Measurements from ENCODE around the gene REPS2.
"Not testable (repeated sequence)": the region's sequence is repeated elsewhere in the genome, so short reads cannot be mapped to it uniquely, and the experiment has no call there.

The REPS2 gene

DNA sequence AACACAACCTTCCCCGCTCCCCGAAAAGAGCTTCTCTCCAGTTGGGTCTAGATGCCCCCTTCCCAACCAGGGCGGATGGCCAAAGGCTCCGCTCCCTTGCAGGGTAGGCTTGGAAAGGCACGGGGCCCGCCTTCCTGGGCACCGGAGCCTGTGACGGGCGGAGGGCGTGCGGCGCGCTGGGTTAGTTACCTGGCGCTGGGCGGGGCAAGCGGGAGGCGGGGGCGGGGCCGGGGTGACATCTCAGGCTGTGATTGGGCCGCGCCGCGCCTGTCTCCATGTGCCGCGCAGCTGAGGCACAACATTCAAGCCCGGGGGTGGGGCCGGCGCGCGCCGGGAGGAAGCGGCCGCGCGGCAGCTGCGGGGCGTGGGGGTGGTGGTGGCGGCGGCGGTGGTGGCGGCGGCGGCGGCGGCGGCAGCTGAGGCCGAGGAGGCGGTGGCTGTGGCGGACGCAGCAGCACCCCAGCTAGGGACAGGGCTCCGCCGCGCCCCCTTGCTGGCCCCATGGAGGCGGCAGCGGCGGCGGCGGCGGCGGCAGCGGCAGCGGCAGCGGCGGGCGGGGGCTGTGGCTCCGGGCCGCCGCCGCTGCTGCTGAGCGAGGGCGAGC is at the start of gene REPS2:
Gene REPS2, plus strand, starts transcription at position 298 of the 604 bp plus-strand sequence. Its CDS starts 204 bp downstream, at position 502.
- peak; percentile 72 for DNase-seq

DNA sequence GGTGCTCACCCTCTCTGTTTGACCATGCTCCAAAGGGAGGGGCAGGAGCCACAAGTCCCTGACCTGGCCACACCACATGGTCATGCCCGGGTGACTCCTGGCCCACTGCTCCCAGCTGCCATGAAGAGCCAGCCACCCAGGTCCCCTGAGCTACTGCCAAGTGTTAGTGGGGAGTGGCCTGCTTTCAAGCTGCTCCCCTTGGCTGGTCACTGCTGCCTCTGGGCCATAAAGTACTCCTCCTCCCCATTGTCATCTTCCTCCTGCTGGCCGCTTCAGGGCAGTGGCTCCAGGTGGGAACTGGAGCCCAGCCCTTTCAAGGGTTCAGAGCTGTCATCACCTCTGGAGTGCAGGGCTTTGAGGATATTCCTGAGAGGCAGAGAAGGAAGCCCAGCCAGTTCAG is 49.0 kb upstream of the REPS2 start:
- DNase-seq = peak; percentile 11

DNA sequence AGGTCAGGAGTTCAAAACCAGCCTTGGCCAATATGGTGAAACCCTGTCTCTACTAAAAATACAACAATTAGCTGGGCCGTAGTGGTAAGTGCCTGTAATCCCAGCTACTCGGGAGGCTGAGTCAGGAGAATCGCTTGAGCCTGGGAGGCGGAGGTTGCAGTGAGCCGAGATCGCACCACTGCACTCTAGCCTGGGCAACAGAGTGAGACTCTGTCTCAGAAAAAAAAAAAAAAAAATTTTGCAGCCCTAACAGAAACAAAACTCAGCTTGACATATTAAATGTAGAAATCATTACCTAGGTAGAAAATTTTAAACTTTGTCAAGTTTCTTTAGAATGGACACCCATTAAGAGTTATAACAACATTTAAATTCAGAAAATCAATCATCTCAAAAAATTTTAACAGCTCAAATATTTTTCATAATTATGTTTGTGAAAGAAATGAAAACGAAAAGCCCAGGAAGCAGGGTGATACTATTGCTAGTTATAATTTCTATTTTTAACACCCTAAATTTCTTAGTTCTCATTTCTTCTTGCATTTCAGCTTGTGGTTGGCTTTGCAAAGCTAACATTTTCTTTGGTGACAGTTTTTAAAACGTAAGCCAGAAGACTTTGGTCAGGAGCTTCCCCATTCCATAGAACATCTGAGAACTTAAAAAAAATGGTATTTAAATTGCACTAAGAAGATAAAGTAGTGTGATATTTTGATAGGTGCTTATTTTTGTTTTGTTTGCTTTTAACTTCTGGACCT is 43.0 kb upstream of the REPS2 start:
- no peak for DNase-seq

DNA sequence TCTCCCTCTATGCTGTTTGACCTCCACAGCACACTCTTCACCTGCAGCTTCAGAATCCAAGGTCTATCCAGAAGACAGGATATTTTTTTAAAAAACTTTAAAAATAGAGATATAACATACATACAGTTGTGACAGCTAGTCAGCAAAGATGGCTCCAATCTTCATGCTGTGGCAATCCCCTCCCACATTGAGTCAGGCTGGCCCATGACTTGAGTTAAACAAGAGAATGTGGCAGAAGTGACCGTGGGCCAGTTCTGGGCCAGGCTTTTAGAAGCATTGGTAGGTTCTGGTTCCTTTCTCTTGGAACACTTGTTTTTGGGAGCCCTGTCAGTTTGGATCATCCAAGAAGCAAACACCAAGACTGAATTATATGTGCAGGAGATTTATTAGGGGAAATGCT is 36.1 kb upstream of the REPS2 start:
- no peak for DNase-seq

DNA sequence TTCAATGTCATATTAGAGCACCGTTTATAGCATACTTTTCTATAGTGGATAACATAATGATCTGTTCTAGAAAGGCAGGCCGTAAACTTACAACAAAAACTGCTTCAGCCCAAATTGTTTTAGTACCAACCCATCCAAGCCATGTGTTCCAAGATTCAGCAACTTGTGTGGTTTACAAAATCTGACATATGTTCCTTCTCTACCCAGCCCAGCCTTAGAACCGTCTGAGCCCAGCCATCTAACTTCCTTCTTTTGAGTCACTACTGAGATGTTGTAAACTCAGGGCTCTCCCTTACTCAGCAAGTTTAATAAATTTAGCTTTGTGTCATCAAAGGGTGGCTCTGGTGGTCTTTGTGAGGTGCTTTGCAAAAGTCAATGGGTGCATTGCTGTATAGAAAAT is 32.4 kb upstream of the REPS2 start:
- no peak for DNase-seq

DNA sequence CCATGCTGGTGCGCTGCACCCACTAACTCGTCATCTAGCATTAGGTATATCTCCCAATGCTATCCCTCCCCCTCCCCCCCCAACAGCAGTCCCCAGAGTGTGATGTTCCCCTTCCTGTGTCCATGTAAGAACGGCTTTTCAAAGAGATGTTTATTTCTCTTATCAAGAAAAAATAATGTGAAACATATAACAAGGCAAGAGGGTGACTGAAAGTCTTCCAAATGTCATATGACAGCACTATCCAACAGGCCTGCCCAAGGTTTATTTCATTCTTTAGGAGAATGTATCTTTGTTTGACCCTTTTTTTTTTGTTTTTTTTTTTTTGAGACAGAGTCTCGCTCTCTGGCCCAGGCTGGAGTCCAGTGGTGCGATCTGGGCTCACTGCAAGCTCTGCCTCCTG is 29.9 kb upstream of the REPS2 start:
- DNase-seq = no peak

DNA sequence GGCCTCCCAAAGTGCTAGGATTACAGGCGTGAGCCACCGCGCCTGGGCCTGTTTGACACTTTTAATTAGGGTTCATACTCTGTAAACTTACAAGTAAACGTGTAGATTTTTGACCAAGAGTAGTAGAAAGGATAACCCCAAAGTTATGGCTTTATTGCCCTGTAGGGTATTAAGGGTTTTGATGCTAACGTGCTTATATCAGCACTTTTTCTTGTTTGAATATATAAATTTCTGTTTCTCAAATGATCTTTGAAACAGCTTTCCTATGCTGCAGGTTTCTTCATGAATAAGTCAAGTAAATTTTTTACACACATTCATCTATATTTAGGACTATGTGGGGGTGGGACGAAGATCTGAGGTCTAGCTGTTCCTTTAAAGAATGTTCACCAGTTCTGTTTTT is 29.3 kb upstream of the REPS2 start:
- no peak for DNase-seq

DNA sequence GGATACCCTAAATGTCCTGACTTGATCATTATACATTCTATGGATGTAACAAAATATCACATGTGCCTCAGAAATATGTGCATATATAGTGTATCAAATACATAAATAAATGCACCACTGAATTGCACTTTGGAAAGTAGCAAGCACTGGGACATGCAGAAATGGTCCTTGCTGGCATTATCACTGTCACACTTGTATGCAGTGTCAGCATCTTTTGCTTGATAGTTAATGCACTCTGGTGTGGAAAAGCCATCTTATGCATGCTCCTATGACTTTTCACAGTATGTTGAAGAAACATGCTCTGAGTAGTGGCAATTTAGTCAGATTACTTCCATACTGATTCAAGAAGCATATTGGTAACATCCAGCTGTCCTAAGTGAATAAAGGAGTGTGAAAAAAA is 27.5 kb upstream of the REPS2 start:
- DNase-seq = no peak

DNA sequence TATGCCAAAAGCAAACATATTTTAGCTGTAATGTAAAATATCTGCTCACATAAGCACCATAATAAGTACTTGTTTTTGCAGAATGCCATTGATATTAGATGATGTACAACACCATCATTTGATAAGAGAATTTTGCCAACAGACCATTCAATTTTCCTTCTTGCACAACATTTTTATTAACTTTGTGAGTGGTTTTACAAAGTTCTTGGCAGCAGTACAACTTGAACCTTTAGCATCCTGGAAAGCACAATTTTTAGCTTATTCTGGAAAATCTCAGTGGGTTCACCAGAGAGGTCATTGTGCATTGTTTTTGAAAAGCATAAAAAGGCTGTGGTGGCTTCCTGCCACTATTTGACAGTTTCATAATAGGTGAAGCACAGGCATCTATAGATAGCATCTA is 26.4 kb upstream of the REPS2 start:
- no peak for DNase-seq

DNA sequence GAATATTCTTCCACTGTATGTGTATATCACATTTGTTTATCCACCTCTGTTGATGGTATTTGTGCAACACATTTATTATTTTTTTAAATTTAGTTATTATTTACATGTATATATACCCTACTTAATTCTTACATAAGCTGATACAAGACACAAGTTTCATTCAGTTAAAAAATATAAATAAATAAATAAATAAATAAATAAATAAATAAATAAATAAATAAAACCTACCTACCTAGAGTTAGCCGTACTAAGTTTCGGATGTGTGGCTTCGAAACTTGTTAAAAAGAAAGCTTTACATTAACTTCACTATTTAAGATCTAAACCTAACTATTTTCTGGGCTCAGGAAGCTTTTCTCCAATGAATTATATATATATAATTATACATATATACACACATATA is 23.3 kb upstream of the REPS2 start:
- no peak for DNase-seq

DNA sequence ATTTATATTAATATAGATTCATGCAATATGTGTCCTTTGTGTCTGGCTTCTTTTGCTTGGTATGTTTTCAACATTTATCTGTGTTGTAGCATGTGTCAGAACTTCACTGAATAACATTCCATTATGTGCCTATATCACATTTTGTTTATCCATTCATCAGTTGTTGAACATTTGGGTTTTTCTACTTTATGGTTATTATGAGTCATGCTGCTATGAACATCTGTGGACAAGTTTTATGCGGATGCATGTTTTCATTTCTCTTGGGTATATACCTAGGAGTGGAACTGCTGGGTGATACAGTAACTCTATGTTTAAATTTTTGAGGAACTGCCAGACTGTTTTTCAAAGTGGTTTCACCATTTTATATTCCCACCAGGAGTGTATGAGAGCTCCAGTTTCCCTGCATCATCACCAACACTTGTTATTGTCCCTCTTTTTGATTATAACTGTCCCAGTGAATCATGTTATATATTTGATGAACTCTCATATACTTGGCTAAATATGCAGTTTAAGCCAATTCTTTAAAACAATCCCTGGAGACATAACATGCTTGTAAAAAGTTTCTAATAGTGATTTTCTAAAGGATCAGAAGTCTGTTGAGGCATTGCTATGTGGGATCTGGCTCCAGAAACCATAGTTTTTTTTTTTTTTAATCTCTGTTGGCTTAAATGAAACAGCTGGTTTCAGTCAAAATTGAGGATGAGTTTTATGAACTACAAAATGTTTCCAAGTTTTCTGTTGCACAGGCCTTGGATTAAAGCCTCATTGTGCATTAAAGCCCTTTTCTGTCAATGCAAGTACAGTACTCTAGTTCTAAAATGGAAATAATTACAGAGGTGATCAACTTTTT is 21.6 kb upstream of the REPS2 start:
- DNase-seq = no peak

DNA sequence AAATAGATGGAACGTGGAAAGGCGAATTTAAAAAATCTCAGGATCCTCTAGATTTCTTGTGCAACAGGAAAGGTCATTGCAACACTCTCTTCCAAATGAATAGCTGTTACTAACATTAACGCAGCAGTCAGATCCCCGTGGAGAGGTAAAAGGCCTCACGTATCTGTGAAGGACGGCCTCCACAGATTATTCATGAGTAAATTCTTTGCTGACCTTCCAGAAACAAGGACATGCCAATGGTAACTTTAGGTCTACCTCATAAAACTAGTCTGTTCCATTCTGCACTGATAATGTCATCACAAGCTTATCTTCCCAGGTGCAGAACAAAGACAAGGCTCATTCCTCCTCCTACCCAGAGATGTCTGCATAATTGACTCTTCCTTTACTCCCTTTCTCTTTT is 16.1 kb upstream of the REPS2 start:
- DNase-seq = no peak

DNA sequence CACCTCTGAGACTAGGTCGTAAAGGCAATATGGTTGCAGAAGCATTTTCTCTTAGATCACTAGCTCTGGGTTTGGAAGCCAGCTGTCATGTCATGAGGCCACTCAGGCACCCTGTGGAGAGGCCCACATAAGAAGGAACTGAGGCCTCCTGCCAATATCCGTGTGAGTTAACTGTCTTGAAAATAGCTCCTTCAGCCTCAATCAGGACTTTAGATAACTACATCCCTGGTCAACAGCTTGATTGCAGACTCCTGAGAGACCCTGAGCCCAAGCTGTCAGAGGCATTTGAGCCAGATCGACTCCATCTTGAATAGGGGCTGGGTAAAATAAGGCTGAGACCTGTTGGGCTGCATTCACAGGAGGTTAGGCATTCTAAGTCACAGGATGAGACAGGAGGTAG is 15.1 kb upstream of the REPS2 start:
- DNase-seq = no peak

DNA sequence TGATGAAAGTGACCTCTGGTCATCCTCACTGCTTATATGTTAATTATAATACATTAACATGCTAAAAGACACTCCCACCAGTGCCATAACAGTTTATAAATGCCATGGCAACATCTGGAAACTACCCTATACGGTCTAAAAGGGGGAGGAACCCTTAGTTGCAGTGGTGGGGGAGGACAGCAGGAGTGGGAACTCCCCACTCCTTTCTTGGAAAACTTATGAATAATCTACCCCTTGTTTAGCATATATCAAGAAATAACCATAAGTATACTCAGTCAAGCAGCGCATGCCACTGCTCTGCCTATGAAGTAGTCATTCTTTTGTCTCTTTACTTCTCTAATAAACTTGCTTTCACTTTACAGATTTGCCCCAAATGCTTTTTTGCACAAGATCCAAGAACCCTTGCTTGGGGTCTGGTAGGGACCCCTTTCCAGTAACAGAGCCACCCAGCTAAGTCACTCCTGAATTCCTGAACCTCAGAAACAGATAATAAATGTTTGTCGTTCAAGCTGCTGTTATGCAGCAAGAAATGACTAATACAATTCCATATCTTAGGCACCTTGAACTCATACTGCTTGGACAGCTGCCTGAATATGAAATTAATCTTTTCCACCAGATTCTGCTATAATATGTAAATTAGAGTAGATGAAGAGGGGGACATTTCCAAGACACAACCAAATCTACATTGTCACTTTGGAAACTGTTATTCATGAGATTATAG is 14.4 kb upstream of the REPS2 start:
- DNase-seq = no peak

DNA sequence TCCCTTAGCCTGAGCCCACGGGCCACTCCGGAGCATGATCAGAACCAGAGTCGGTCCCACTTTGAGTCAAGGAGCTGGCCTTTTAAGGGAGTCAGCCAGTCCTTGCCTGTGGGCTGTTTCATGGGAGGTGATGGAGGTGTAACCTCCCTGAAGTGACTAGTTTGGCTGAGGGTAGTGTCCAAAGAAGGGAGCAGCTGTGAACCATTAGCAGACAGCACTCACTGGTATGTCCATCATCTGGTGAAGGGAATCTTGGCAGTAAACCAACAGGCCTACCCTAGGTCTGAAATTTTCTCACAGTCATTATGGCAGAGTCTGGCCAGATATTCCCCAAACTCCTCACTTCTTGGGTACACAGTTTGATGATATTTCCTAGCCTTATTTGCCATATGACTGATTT is 12.3 kb upstream of the REPS2 start:
- DNase-seq = no peak

DNA sequence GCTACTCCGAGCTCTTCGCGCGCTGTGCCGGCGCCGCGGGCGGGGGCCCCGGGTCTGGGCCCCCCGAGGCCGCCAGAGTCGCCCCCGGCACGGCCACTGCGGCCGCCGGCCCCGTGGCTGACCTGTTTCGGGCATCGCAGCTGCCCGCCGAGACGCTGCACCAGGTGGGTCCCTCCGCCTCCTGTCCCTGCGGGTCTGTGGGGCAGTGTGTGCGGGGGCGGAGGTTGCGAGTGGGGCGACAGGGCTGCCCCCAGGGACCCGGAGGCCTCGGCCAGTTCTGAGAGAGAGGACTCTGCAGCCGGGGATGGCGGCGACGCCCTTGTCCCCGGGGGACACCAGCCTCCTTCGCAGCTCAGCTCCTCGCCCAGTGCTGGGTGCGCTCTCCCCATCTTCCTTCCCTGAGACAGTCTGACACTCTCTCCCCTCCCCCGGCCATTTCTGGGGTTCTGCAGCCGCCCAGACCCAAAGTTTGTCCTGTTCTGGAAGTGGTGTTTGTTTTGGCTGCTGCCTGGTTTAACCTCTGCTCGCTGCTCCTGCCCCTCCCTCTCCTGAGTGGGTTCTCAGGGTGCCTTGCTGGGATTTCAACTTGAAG is 609 bp downstream of the REPS2 start:
- no peak for DNase-seq

DNA sequence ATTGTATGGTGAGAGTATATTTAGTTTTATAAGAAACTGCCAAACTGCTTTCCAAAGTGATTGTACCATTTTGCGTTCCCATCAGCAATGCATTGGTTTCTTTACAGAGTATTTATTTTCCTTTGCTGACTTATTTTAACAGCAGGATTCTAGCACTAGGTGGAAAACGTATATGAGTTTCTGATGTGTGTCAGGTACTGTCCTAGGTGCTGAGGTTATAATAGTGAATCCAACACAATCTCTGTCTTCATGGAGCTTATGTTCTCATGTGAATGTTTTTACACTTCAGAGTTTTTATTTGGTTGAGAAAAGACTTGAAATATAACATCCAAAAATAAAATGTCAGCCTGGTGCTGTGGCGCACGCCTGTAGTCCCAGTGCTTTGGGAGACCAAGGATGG is 4.0 kb downstream of the REPS2 start:
- no peak for DNase-seq

DNA sequence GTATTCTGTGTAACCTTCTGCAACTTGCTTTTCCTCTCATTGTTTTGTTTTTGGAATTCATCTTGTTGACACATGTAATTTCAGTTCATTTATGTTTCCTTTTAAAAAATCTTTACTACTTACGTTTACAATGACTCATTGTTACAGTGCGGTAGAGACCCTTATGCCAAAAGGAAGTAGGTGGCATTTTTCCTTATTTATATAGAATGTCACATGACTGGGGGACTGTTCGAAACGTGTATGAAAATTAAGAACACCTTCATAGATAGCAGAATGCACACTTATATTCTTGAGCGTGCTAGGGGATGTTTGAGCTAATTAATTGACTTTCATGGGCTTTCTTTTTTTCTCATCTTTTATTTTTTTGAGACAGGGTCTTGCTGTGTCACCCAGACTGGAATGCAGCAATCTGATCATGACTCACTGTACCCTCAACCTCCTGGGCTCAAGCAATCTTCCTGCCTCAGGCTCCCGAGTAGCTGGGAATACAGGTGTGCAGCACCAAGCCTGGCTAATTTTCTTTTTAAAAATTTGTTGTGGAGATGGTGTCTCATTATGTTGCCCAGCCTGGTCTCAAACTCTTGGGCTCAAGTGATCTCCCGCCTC is 7.3 kb downstream of the REPS2 start:
- DNase-seq = peak; percentile 20

DNA sequence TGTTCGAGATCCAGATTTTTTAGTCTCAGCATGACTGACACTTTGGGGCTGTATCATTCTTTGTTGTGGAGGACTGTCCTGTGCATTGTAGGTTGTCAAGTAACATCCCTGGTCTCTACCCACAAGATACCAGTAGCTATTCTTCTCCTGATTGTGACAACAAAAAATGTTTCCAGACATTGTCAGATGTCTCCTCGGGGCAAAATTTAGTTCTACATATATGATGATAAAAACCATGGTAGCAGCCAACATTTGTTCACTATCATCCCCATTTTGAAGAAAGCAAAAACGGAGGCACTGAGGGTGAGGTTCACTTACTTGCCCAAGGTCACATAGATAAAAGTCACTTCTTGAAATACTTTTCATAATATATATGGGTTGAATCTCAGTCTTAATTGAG is 11.3 kb downstream of the REPS2 start:
- DNase-seq = no peak

DNA sequence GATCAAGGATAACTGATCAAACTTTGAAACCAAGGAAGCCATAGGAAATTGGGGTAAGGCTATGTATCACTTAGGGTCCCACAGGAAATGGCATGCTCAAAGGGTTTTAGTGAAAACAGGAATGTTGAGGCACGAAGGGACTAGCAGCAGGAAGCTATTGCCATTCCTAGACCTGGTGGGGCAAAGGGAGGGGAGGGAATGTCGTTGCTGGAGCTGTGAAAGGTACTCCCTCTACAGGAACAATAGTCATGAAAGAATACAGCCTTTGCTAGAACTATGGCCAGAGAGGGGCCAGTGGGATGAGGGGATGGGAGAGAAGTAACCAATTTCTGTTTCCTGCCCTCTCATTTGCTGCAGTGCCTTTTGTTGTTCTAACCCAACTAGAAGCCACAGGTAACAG is 11.9 kb downstream of the REPS2 start:
- DNase-seq = no peak

DNA sequence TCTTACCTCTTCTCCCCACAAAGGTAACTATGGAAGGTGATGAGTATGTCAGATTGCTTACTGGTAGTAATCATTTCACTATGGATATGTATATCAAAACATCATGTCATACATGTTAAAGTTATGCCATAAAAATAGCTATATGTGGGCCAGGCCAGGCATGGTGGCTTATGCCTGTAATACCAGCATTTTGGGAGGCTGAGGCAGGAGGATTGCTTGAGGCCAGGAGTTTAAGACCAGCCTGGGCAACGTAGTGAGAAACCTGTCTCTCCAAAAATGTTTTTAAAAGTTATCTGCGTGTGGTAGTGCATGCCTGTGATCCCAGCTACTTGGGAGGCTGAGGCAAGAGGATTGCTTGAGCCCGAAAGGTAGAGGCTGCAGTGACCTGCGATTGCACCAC is 16.2 kb downstream of the REPS2 start:
- not testable (repeated sequence) for DNase-seq

DNA sequence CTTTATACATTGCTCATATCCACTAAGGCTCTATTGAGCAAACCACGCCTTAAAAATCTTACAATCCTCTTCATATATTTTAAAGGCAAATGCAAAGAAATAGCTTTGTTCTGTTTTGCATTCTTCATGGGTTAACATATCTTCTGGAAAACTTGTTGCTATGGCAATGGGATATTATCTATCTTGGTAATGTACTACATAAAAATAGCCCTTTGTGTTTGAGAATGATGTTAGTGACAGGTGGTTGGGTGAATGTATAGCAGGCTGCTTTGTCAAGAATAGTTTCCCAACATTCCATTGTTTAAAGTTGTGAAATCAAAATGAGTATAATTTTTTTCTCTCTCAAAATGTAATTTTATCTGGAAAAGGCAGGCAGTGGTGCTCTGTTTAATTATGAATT is 16.8 kb downstream of the REPS2 start:
- DNase-seq = no peak

DNA sequence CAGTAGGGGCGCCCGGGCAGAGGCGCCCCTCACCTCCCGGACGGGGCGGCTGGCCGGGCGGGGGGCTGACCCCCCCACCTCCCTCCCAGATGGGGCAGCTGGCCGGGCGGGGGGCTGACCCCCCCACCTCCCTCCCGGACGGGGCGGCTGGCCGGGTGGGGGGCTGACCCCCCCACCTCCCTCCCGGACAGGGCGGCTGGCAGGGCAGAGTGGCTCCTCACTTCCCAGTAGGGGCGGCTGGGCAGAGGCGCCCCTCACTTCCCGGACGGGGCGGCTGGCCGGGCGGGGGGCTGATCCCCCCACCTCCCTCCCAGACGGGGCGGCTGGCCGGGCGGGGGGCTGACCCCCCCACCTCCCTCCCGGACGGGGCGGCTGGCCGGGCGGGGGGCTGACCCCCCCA is 18.5 kb downstream of the REPS2 start:
- not testable (repeated sequence) for DNase-seq

Data from NCI-H2029 (cell line).